H9 (cell line): ENCODE measurements around the gene CCL25. TPM values are rescaled to one million over a fixed set of nuclear protein-coding genes. Genes with fewer than 3 reads are reported as not detected.

Experiments used
- DNase-seq: peaks from one replicate; pipeline ENCODE4 v3.0.0-alpha.2; 2017
- H2AFZ ChIP-seq: one replicate; pipeline ENCODE4 v1.6.1; 2013; ENCODE audit warnings: mild to moderate bottlenecking, low read length, control low read depth, moderate library complexity
- H2AK5ac ChIP-seq: 2 replicates; pipeline ENCODE4 v1.6.1; 2013; ENCODE audit warnings: low read length, control low read depth, mixed read lengths; ENCODE audit not compliant: insufficient read length
- H2BK120ac ChIP-seq: one replicate; pipeline ENCODE4 v1.6.1; 2013; ENCODE audit warnings: low read depth, mild to moderate bottlenecking, low read length, control low read depth, inconsistent platforms; ENCODE audit not compliant: poor library complexity, severe bottlenecking
- H2BK12ac ChIP-seq: 2 replicates; pipeline ENCODE4 v1.6.1; 2013; ENCODE audit warnings: low read length, control low read depth, mixed read lengths, low read depth; ENCODE audit not compliant: insufficient read length
- H2BK15ac ChIP-seq: 2 replicates; pipeline ENCODE4 v1.6.1; 2013; ENCODE audit warnings: low read depth, low read length, control low read depth
- H2BK20ac ChIP-seq: one replicate; pipeline ENCODE4 v1.6.1; 2013; ENCODE audit warnings: low read depth, mild to moderate bottlenecking, low read length, control low read depth, inconsistent platforms; ENCODE audit not compliant: poor library complexity, severe bottlenecking
- H2BK5ac ChIP-seq: 2 replicates; pipeline ENCODE4 v1.6.1; 2013; ENCODE audit warnings: low read length, control low read depth, mixed read lengths; ENCODE audit not compliant: insufficient read length
- H3K14ac ChIP-seq: 2 replicates; pipeline ENCODE4 v1.6.1; 2013; ENCODE audit warnings: low read length, control low read depth; ENCODE audit not compliant: insufficient read depth
- H3K18ac ChIP-seq: 2 replicates; pipeline ENCODE4 v1.6.1; 2013; ENCODE audit warnings: low read depth, mild to moderate bottlenecking, mixed read lengths, low read length, control low read depth; ENCODE audit not compliant: insufficient read length
- H3K23ac ChIP-seq: 2 replicates; pipeline ENCODE4 v1.6.1; 2013; ENCODE audit warnings: low read length, control low read depth, mixed read lengths, low read depth; ENCODE audit not compliant: insufficient read length
- H3K23me2 ChIP-seq: 2 replicates; pipeline ENCODE4 v1.6.1; 2013; ENCODE audit warnings: low read depth, mild to moderate bottlenecking, mixed read lengths, low read length, control low read depth; ENCODE audit not compliant: insufficient read length, poor library complexity, severe bottlenecking
- H3K27ac ChIP-seq: 2 replicates; pipeline ENCODE4 v1.5.1; 2013; ENCODE audit warnings: low read length, control low read depth, mixed read lengths, low read depth; ENCODE audit not compliant: insufficient read length
- H3K27me3 ChIP-seq: 2 replicates; pipeline ENCODE4 v1.6.1; 2013; ENCODE audit warnings: low read length, control low read depth, inconsistent platforms; ENCODE audit not compliant: insufficient read depth
- H3K4ac ChIP-seq: 2 replicates; pipeline ENCODE4 v1.6.1; 2013; ENCODE audit warnings: low read depth, mild to moderate bottlenecking, control low read depth, inconsistent platforms, low read length, moderate library complexity
- H3K4me1 ChIP-seq: 2 replicates; pipeline ENCODE4 v1.6.1; 2013; ENCODE audit warnings: low read length, control low read depth, inconsistent platforms; ENCODE audit not compliant: insufficient read depth
- H3K4me2 ChIP-seq: 2 replicates; pipeline ENCODE4 v1.6.1; 2013; ENCODE audit warnings: low read length, control low read depth, mixed read lengths; ENCODE audit not compliant: insufficient read length, insufficient read depth
- H3K56ac ChIP-seq: 2 replicates; pipeline ENCODE4 v1.6.1; 2013; ENCODE audit warnings: low read depth, mild to moderate bottlenecking, mixed read lengths, low read length, control low read depth; ENCODE audit not compliant: insufficient read length
- H3K79me1 ChIP-seq: 2 replicates; pipeline ENCODE4 v1.6.1; 2013; ENCODE audit warnings: low read depth, mild to moderate bottlenecking, moderate library complexity, low read length, control low read depth, inconsistent platforms; ENCODE audit not compliant: insufficient read depth, poor library complexity, severe bottlenecking
- H3K79me2 ChIP-seq: 2 replicates; pipeline ENCODE4 v1.6.1; 2013; ENCODE audit warnings: low read length, control low read depth, inconsistent platforms; ENCODE audit not compliant: insufficient read depth
- H3K9ac ChIP-seq: 2 replicates; pipeline ENCODE4 v1.6.1; 2013; ENCODE audit warnings: low read length, control low read depth, mixed read lengths; ENCODE audit not compliant: insufficient read length; ENCODE audit errors: extremely low read depth
- H3K9me3 ChIP-seq: one replicate; pipeline ENCODE4 v1.6.1; 2013; ENCODE audit warnings: low read depth, low read length, inconsistent platforms; ENCODE audit not compliant: control insufficient read depth
- H3T11ph ChIP-seq: one replicate; pipeline ENCODE4 v1.6.1; 2013; ENCODE audit warnings: mild to moderate bottlenecking, low read length, control low read depth, inconsistent platforms
- H4K20me1 ChIP-seq: one replicate; pipeline ENCODE4 v1.6.1; 2013; ENCODE audit not compliant: control insufficient read depth, insufficient read length, insufficient read depth
- H4K5ac ChIP-seq: 2 replicates; pipeline ENCODE4 v1.6.1; 2013; ENCODE audit warnings: low read depth, mild to moderate bottlenecking, mixed read lengths, low read length, control low read depth; ENCODE audit not compliant: insufficient read length
- H4K8ac ChIP-seq: replicated peaks from 2 replicates; pipeline ENCODE4 v1.6.1; 2013; ENCODE audit warnings: low read length, control low read depth, mixed read lengths, low read depth; ENCODE audit not compliant: insufficient read length
- H4K91ac ChIP-seq: 2 replicates; pipeline ENCODE4 v1.6.1; 2013; ENCODE audit warnings: low read depth, mild to moderate bottlenecking, moderate library complexity, mixed read lengths, low read length, control low read depth; ENCODE audit not compliant: insufficient read length
- H3K27ac Mint-ChIP-seq, 3 experiments: 2 replicates in 2 of 3; 3 replicates in 1 of 3; pipeline ENCODE4 v1.8.0; 2020 to 2021; ENCODE audit warnings: mixed read lengths in 3 of 3, mild to moderate bottlenecking in 1 of 3, moderate library complexity in 1 of 3
- H3K27me3 Mint-ChIP-seq: 2 replicates; pipeline ENCODE4 v1.8.0; 2021; ENCODE audit warnings: low read depth, mild to moderate bottlenecking, moderate library complexity, mixed read lengths
- H3K36me3 Mint-ChIP-seq, 3 experiments: 2 replicates in 2 of 3; 3 replicates in 1 of 3; pipeline ENCODE4 v1.8.0; 2020 to 2021; ENCODE audit warnings: low read depth in 3 of 3, mixed read lengths in 3 of 3; ENCODE audit not compliant: insufficient read depth in 1 of 3
- H3K4me1 Mint-ChIP-seq, 2 experiments: 2 replicates each; pipeline ENCODE4 v1.8.0; 2020; ENCODE audit warnings: mixed read lengths in 2 of 2
- H3K4me3 Mint-ChIP-seq, 2 experiments: 2 replicates in 1 of 2; 3 replicates in 1 of 2; pipeline ENCODE4 v1.8.0; 2020 to 2021; ENCODE audit warnings: mild to moderate bottlenecking in 2 of 2, mixed read lengths in 2 of 2, moderate library complexity in 1 of 2
- H3K9me3 Mint-ChIP-seq, 2 experiments: 2 replicates in 1 of 2; 3 replicates in 1 of 2; pipeline ENCODE4 v1.8.0; 2020; ENCODE audit warnings: mild to moderate bottlenecking in 2 of 2, mixed read lengths in 2 of 2, moderate library complexity in 1 of 2
- WGBS: extraction: QIAGEN DNeasy Blood & Tissue Kit; methylation state at CpG from one replicate; pipeline ENCODE4 v1.1.7; 2013; ENCODE audit warnings: missing lambda C conversion rate, low lambda C conversion rate, mixed read lengths; ENCODE audit not compliant: insufficient read length; ENCODE audit errors: extremely low coverage; 5-methylcytosine and 5-hydroxymethylcytosine counted together
- long read RNA-seq: library from polyadenylated mRNA; unstranded; transcript quantifications from one replicate; pipeline ENCODE4 v2.0.0, GENCODE V29; 2020
- total RNA-seq: library from RNA; stranded (reverse); gene quantifications from 2 replicates; pipeline ENCODE4 v1.2.1, GENCODE V29; 2021
- TF ChIP-seq, protein P1 (sequence below): fragments of 200-600 bp; sonication (generic); conservative IDR thresholded peaks from 3 replicates; pipeline ENCODE4 v1.8.0; 2021; ENCODE audit warnings: antibody characterized with exemption, mild to moderate bottlenecking

Gene CCL25, protein sequence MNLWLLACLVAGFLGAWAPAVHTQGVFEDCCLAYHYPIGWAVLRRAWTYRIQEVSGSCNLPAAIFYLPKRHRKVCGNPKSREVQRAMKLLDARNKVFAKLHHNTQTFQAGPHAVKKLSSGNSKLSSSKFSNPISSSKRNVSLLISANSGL
- total RNA-seq = not detected in 2 replicates
- long read RNA-seq = 0 reads

DNA sequence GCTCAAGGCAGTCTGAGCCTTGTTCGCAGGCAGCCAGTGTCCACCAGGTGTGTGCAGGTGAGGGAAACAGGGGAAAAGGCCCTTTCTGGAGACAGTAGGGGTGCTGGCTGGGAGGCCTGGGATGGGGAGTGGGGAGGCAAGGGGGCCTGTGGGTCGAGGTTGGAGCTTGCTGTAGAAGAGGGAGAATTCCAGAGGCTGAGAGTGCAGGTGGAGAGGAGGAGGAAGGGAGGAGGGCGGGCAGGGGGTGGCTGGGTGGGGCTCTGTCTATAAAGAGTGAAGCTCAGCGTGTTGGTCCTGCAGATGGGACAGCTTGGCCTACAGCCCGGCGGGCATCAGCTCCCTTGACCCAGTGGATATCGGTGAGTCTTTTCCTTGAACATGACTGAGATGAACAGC lies at the start of gene CCL25:
Gene CCL25 (plus strand): TSS at position 297 of the 396 bp plus-strand sequence. CDS start 290 bp downstream, outside the sequence.
- no peak within 1 kb of the TSS for H4K8ac ChIP-seq
- no peak within 1 kb of the TSS for H3K27ac ChIP-seq
- Mint-ChIP-seq H3K27ac (peak within 1 kb of the TSS in 2 of 3 experiments; percentile 18 to 57; a peak in 3 of 7 replicates), H3K9me3 (no peaks in the 10 kb centered on the region; a peak in 1 of 5 replicates), H3K4me1 (peaks cover 15 to 29% of the 10 kb centered on the region in 2 experiments), H3K27me3 (peaks cover 33% of the 10 kb centered on the region), H3K36me3 (no peaks in the 10 kb centered on the region), H3K4me3 (peak within 1 kb of the TSS in 1 of 2 experiments; percentile 48; a peak in 1 of 5 replicates)
- no peak within 1 kb of the TSS for H3K4ac ChIP-seq
- no peak within 1 kb of the TSS for H3K14ac ChIP-seq
- peaks cover 3% of the 10 kb centered on the region for H3K23me2 ChIP-seq
- TF ChIP-seq, protein P1, sequence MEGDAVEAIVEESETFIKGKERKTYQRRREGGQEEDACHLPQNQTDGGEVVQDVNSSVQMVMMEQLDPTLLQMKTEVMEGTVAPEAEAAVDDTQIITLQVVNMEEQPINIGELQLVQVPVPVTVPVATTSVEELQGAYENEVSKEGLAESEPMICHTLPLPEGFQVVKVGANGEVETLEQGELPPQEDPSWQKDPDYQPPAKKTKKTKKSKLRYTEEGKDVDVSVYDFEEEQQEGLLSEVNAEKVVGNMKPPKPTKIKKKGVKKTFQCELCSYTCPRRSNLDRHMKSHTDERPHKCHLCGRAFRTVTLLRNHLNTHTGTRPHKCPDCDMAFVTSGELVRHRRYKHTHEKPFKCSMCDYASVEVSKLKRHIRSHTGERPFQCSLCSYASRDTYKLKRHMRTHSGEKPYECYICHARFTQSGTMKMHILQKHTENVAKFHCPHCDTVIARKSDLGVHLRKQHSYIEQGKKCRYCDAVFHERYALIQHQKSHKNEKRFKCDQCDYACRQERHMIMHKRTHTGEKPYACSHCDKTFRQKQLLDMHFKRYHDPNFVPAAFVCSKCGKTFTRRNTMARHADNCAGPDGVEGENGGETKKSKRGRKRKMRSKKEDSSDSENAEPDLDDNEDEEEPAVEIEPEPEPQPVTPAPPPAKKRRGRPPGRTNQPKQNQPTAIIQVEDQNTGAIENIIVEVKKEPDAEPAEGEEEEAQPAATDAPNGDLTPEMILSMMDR = no peak
- no peaks in the 10 kb centered on the region for H3K9me3 ChIP-seq
- H2BK5ac ChIP-seq = no peak within 1 kb of the TSS
- DNase-seq = no peak
- no peak within 1 kb of the TSS for H3K9ac ChIP-seq
- H3T11ph ChIP-seq = no peak within 1 kb of the TSS
- no peak within 1 kb of the TSS for H2BK120ac ChIP-seq
- H4K91ac ChIP-seq = no peak within 1 kb of the TSS
- no peak within 1 kb of the TSS for H2AFZ ChIP-seq
- H2AK5ac ChIP-seq = no peak within 1 kb of the TSS
- no CpG with 5 or more reads among the region's 7 CpGs for WGBS
- no peak within 1 kb of the TSS for H3K4me2 ChIP-seq
- no peak within 1 kb of the TSS for H4K5ac ChIP-seq
- no peaks in the 10 kb centered on the region for H4K20me1 ChIP-seq
- H3K79me1 ChIP-seq = no peaks in the 10 kb centered on the region
- H3K18ac ChIP-seq = peak within 1 kb of the TSS; percentile 5
- no peaks in the 10 kb centered on the region for H3K79me2 ChIP-seq
- H3K4me1 ChIP-seq = peaks cover 2% of the 10 kb centered on the region; the same call in 1 of the 2 replicates
- H3K56ac ChIP-seq = no peak within 1 kb of the TSS
- H3K23ac ChIP-seq = no peak within 1 kb of the TSS
- H2BK15ac ChIP-seq = no peak within 1 kb of the TSS
- no peaks in the 10 kb centered on the region for H3K27me3 ChIP-seq
- H2BK20ac ChIP-seq = no peak within 1 kb of the TSS
- no peak within 1 kb of the TSS for H2BK12ac ChIP-seq
